ENCODE measurements around the gene TRMU.
"Not testable (repeated sequence)": the region's sequence is repeated elsewhere in the genome, so short reads cannot be mapped to it uniquely, and the experiment has no call there.

TRMU gene

DNA sequence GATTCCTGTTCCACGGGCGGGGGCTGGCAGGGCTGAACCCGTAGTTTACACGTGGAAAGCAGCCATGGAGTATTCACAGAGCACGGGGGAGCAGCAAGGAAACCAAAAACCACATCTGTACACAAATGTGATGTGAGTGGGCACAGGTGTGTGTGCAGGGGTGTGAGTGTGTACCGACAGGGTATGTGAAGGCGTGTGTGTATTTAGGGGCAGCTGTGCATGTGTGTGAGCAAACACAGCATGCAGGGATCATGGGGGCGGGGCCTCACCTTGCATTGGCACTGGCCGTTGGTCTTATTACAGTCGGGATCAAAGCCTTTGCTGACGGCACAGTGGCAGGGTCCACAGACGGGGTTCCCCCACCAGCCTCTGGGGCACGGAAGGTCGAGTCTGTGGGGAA lies 58.4 kb downstream of the TRMU start:
- TF ChIP-seq ZFX (IDR thresholded peaks at IDR 0.05): no peak
- TF ChIP-seq, protein P1, sequence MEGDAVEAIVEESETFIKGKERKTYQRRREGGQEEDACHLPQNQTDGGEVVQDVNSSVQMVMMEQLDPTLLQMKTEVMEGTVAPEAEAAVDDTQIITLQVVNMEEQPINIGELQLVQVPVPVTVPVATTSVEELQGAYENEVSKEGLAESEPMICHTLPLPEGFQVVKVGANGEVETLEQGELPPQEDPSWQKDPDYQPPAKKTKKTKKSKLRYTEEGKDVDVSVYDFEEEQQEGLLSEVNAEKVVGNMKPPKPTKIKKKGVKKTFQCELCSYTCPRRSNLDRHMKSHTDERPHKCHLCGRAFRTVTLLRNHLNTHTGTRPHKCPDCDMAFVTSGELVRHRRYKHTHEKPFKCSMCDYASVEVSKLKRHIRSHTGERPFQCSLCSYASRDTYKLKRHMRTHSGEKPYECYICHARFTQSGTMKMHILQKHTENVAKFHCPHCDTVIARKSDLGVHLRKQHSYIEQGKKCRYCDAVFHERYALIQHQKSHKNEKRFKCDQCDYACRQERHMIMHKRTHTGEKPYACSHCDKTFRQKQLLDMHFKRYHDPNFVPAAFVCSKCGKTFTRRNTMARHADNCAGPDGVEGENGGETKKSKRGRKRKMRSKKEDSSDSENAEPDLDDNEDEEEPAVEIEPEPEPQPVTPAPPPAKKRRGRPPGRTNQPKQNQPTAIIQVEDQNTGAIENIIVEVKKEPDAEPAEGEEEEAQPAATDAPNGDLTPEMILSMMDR (conservative IDR thresholded peaks at IDR 0.05): no peak
- H3K27ac ChIP-seq: no peak overlapping the region

GRCh38 chr22:46394622-46395021 lies 59.1 kb downstream of the TRMU start:
- TF ChIP-seq, protein P1 (conservative IDR thresholded peaks at IDR 0.05): no peak
- no peak for TF ChIP-seq ZFX (IDR thresholded peaks at IDR 0.05)
- H3K27ac ChIP-seq: no peak overlapping the region

DNA sequence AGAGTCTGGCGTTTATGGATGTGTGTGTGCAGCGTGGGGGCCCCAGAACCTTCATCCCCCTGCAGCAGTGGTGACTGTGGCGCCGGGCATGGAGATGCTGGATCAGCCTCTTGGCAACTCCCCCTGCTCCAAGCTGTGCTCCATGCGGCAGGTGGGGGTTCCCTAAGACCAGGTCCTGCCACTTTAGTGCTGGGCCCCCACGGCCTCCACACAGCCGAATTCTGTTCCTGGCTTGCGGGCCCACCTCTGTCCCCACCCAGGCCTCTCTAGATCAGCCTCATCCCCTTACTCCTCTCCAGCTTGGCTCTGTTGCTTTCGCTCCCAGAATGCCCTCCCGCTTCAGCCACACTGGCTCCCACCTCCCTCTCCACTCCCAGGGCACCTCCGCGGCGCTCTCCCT lies 59.6 kb downstream of the TRMU start:
- no peak for TF ChIP-seq ZFX (IDR thresholded peaks at IDR 0.05)
- TF ChIP-seq, protein P1 (conservative IDR thresholded peaks at IDR 0.05): no peak
- no peak overlapping the region for H3K27ac ChIP-seq

GRCh38 chr22:46397049-46397448 lies 61.5 kb downstream of the TRMU start:
- H3K27ac ChIP-seq: not testable (repeated sequence)

DNA sequence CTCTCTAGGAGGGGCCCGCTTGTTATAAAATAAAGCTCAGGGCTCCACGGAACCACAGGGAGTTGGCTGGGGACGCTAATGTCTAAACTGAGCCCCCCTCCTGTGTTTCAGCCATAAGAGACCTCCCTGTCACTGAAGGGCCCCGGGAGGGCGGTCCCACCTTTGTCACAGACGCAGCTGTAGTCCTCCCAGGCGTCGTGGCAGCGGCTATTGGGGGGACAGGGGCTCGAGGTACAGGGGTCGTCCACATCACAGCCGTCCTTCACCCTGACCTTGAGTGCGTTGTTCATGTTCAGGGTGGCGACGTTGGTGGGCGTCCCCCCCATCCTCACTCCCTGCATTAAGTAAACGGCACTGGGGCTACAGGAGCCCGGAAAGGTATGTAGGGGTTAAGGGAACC lies 62.0 kb downstream of the TRMU start:
- TF ChIP-seq, protein P1 (conservative IDR thresholded peaks at IDR 0.05): no peak
- TF ChIP-seq ZFX (IDR thresholded peaks at IDR 0.05): no peak
- H3K27ac ChIP-seq: no peak overlapping the region

DNA sequence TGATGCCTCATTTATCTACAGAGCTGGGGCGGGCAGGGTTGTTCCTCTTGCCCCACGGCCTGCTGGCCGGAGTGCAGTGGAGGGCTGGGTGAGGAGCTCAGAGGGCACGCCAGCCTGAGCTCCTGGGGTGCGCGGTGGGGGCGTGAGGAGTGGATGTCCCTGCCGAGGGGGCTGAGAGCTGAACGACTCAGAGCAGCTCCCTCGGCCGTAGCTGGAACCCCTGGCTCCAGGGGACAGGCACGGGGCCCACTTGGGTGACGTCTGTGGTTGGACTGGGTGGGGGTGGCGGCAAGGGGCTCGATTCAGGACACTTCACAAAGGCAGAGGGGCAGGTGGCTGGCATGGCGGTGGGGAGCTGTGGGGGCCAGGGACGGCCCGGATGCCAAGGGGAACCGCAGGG lies 62.4 kb downstream of the TRMU start:
- no peak for TF ChIP-seq ZFX (IDR thresholded peaks at IDR 0.05)
- TF ChIP-seq, protein P1 (conservative IDR thresholded peaks at IDR 0.05): no peak
- no peak overlapping the region for H3K27ac ChIP-seq

GRCh38 chr22:46399251-46400024 lies 63.9 kb downstream of the TRMU start:
- TF ChIP-seq, protein P1 (conservative IDR thresholded peaks at IDR 0.05): no peak
- no peak for TF ChIP-seq ZFX (IDR thresholded peaks at IDR 0.05)

DNA sequence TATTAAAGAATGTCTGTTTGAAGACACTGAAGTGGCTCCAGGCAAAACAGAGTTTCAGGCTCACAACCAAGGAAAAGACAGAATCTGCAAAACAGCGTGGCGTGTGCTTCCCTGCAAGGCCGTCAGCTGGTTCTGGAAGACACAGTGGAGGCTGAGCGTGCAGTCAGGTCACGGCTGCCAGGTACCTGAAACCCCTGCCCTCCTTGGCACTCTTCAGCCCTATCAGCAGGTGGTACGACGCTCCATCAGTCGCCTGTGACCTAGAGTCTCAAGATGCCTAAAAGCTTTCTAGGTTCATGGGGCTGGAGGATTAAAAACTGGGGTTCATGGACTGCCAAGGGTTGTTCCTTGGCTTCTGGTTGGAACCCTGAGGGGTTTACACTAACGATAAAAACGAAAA lies 65.9 kb downstream of the TRMU start:
- no peak overlapping the region for H3K27ac ChIP-seq
- TF ChIP-seq ZFX (IDR thresholded peaks at IDR 0.05): no peak; the same call in 1 of the 2 replicates
- TF ChIP-seq, protein P1 (conservative IDR thresholded peaks at IDR 0.05): no peak

More at GRCh38 chr22:46399251-46400024, 63.9 kb downstream of the TRMU start:
- H3K27ac ChIP-seq: no peak overlapping the region
